Neural cell (in vitro differentiated cells): Measurements from ENCODE around the gene C10orf62. TPM values are rescaled to one million over a fixed set of nuclear protein-coding genes. Genes with fewer than 3 reads are reported as not detected.

Experiments used
- H2AFZ ChIP-seq: fragments of 200-600, 300-800 bp; sonication (generic), shearing (Covaris generic); 2 replicates; pipeline ENCODE4 v1.6.0; 2014; ENCODE audit warnings: low read depth, mild to moderate bottlenecking, antibody characterized with exemption, low read length, moderate library complexity
- H3F3A ChIP-seq: fragments of 200-600 bp; shearing (Covaris generic); 2 replicates; pipeline ENCODE4 v1.6.1; 2016; ENCODE audit warnings: mild to moderate bottlenecking, moderate library complexity, mixed read lengths, antibody characterized with exemption, low read length; ENCODE audit not compliant: insufficient read depth, poor library complexity, severe bottlenecking
- H3K27ac ChIP-seq: fragments of 200-600, 300-800 bp; sonication (generic), shearing (Covaris generic); 2 replicates; pipeline ENCODE4 v1.5.1; 2014; ENCODE audit warnings: mild to moderate bottlenecking, low read length, moderate library complexity
- H3K27me3 ChIP-seq: fragments of 300-800, 200-600 bp; sonication (generic), shearing (Covaris generic); 2 replicates; pipeline ENCODE4 v1.6.0; 2014; ENCODE audit warnings: mild to moderate bottlenecking, low read depth, low read length, moderate library complexity; ENCODE audit not compliant: insufficient read depth
- H3K36me3 ChIP-seq: fragments of 300-800, 200-600 bp; sonication (generic), shearing (Covaris generic); 2 replicates; pipeline ENCODE4 v1.5.1; 2014; ENCODE audit warnings: mild to moderate bottlenecking, antibody characterized with exemption, low read length, moderate library complexity; ENCODE audit not compliant: insufficient read depth
- H3K4me2 ChIP-seq: fragments of 300-800, 200-600 bp; sonication (generic), shearing (Covaris generic); 2 replicates; pipeline ENCODE4 v1.6.0; 2014; ENCODE audit warnings: mild to moderate bottlenecking, low read length
- H3K4me3 ChIP-seq: fragments of 300-800, 200-600 bp; sonication (generic), shearing (Covaris generic); 2 replicates; pipeline ENCODE4 v1.5.1; 2014; ENCODE audit warnings: mild to moderate bottlenecking, low read length, moderate library complexity
- H3K79me2 ChIP-seq: fragments of 200-600 bp; shearing (Covaris generic); replicated peaks from 2 replicates; pipeline ENCODE4 v1.6.0; 2014; ENCODE audit warnings: mild to moderate bottlenecking, low read length, moderate library complexity; ENCODE audit not compliant: insufficient read depth
- H3K9ac ChIP-seq: fragments of 300-800, 200-600 bp; sonication (generic), shearing (Covaris generic); 2 replicates; pipeline ENCODE4 v1.6.1; 2016; ENCODE audit warnings: mild to moderate bottlenecking, low read length, mixed read lengths
- H3K9me2 ChIP-seq: fragments of 200-600 bp; shearing (Covaris generic); 2 replicates; pipeline ENCODE4 v1.6.1; 2016; ENCODE audit warnings: mild to moderate bottlenecking, low read length, mixed read lengths; ENCODE audit not compliant: insufficient read depth
- H3K9me3 ChIP-seq: fragments of 200-600, 300-800 bp; sonication (generic), shearing (Covaris generic); 2 replicates; pipeline ENCODE4 v1.6.1; 2016; ENCODE audit warnings: mild to moderate bottlenecking, mixed run types, low read length, moderate library complexity, mixed read lengths
- H4K20me1 ChIP-seq: fragments of 200-600 bp; shearing (Covaris generic); 2 replicates; pipeline ENCODE4 v1.6.1; 2016; ENCODE audit warnings: mild to moderate bottlenecking, mixed run types; ENCODE audit not compliant: insufficient read depth
- CTCF ChIP-seq: fragments of 450-650 bp; IDR thresholded peaks from 2 replicates; pipeline ENCODE4 v1.5.1; 2014; ENCODE audit warnings: antibody characterized with exemption, mild to moderate bottlenecking, moderate library complexity; ENCODE audit not compliant: poor library complexity, severe bottlenecking
- EP300 ChIP-seq: fragments of 450-650 bp; conservative IDR thresholded peaks from 2 replicates; pipeline ENCODE4 v1.6.1; 2014; ENCODE audit warnings: antibody characterized with exemption, mild to moderate bottlenecking, moderate library complexity; ENCODE audit not compliant: poor library complexity, severe bottlenecking
- EZH2 ChIP-seq: fragments of 200-600, 300-800 bp; shearing (Covaris generic), sonication (generic); IDR thresholded peaks from 2 replicates; pipeline ENCODE4 v1.6.1; 2014; ENCODE audit warnings: antibody characterized with exemption, low read length, borderline replicate concordance, mild to moderate bottlenecking; ENCODE audit not compliant: insufficient read depth, poor library complexity, severe bottlenecking
- MXI1 ChIP-seq: fragments of 450-650 bp; conservative IDR thresholded peaks from 2 replicates; pipeline ENCODE4 v1.6.1; 2014; ENCODE audit warnings: antibody characterized with exemption, mild to moderate bottlenecking; ENCODE audit not compliant: poor library complexity, severe bottlenecking
- POLR2AphosphoS5 ChIP-seq: IDR thresholded peaks from 2 replicates; pipeline ENCODE4 v1.6.1; 2012
- RAD21 ChIP-seq: fragments of 450-650 bp; conservative IDR thresholded peaks from 2 replicates; pipeline ENCODE4 v1.6.1; 2014; ENCODE audit warnings: antibody characterized with exemption, mild to moderate bottlenecking, moderate library complexity
- REST ChIP-seq: IDR thresholded peaks from 2 replicates; pipeline ENCODE4 v1.6.1; 2012; ENCODE audit warnings: borderline replicate concordance
- SMC3 ChIP-seq: fragments of 450-650 bp; conservative IDR thresholded peaks from 2 replicates; pipeline ENCODE4 v1.6.1; 2014; ENCODE audit warnings: antibody characterized with exemption, mild to moderate bottlenecking, moderate library complexity; ENCODE audit not compliant: poor library complexity
- TAF1 ChIP-seq: IDR thresholded peaks from 2 replicates; pipeline ENCODE4 v1.6.1; 2012; ENCODE audit warnings: low read depth
- polyA plus RNA-seq: library from polyadenylated mRNA; depleted of rRNA; stranded (reverse); fragments of >200 nt; gene quantifications from 2 replicates; pipeline ENCODE4 v1.2.3, GENCODE V29; 2014

C10orf62 gene
- polyA plus RNA-seq, 1 donor from 2014 or later: not detected

GRCh38 chr10:97548828-97549455 lies 40.6 kb upstream of the C10orf62 start:
- no peaks in the 10 kb centered on the region for H3K9me2 ChIP-seq
- H3K9ac ChIP-seq: no peak overlapping the region
- no peaks in the 10 kb centered on the region for H3K36me3 ChIP-seq
- H3K9me3 ChIP-seq: no peaks in the 10 kb centered on the region
- H2AFZ ChIP-seq: no peak overlapping the region
- H3K4me3 ChIP-seq: no peak overlapping the region
- H4K20me1 ChIP-seq: no peaks in the 10 kb centered on the region
- H3K79me2 ChIP-seq: no peaks in the 10 kb centered on the region
- no peak overlapping the region for H3K4me2 ChIP-seq
- no peaks in the 10 kb centered on the region for H3K27me3 ChIP-seq
- TF ChIP-seq CTCF (no peak), TAF1 (no peak), EP300 (no peak), REST (no peak), SMC3 (no peak), MXI1 (no peak), POLR2AphosphoS5 (no peak)
- no peaks in the 10 kb centered on the region for H3F3A ChIP-seq
- H3K27ac ChIP-seq: no peak overlapping the region

- H3K9me3 ChIP-seq: no peaks in the 10 kb centered on the region
- H3K9me2 ChIP-seq: no peaks in the 10 kb centered on the region
- TF ChIP-seq RAD21 (no peak), SMC3 (no peak), EZH2 (no peak), CTCF (no peak), TAF1 (no peak), POLR2AphosphoS5 (no peak), MXI1 (no peak), EP300 (no peak), REST (no peak)
- H3K79me2 ChIP-seq: no peaks in the 10 kb centered on the region
- H2AFZ ChIP-seq: no peak overlapping the region
- no peaks in the 10 kb centered on the region for H4K20me1 ChIP-seq
- no peaks in the 10 kb centered on the region for H3K27me3 ChIP-seq
- H3K4me3 ChIP-seq: no peak overlapping the region
- H3K36me3 ChIP-seq: no peaks in the 10 kb centered on the region
- H3F3A ChIP-seq: no peaks in the 10 kb centered on the region
- H3K4me2 ChIP-seq: no peak overlapping the region
- no peak overlapping the region for H3K27ac ChIP-seq
- no peak overlapping the region for H3K9ac ChIP-seq
Observed at GRCh38 chr10:97549587-97550322, 39.8 kb upstream of the C10orf62 start.
